Skeletal muscle cell (primary cell): Measurements from ENCODE around the gene NEUROG2.
"Not testable (repeated sequence)": the region's sequence is repeated elsewhere in the genome, so short reads cannot be mapped to it uniquely, and the experiment has no call there.

ENCODE experiments used
- DNase-seq: peaks from one replicate; pipeline ENCODE4 v3.0.0-alpha.2; 2010; ENCODE audit warnings: low read depth
- H3K4me3 ChIP-seq: 2 replicates; pipeline ENCODE4 v1.5.1; 2011; ENCODE audit warnings: low read depth, mild to moderate bottlenecking, control low read depth, low read length, moderate library complexity

The NEUROG2 gene

GRCh38 chr4:112523008-112523721 is 7.2 kb upstream of the NEUROG2 start:
- peak overlapping the region; percentile 44 for H3K4me3 ChIP-seq
- no peak for DNase-seq

GRCh38 chr4:112522431-112522830 is 6.5 kb upstream of the NEUROG2 start:
- not testable (repeated sequence) for DNase-seq, H3K4me3 ChIP-seq

GRCh38 chr4:112521123-112522023 is 5.4 kb upstream of the NEUROG2 start:
- DNase-seq = no peak
- H3K4me3 ChIP-seq = no peak overlapping the region

- no peak for DNase-seq
- H3K4me3 ChIP-seq = no peak overlapping the region
Observed at GRCh38 chr4:112520598-112521122, 4.7 kb upstream of the NEUROG2 start.

GRCh38 chr4:112519689-112520597 is 4.0 kb upstream of the NEUROG2 start:
- DNase-seq = no peak
- H3K4me3 ChIP-seq = no peak overlapping the region

- H3K4me3 ChIP-seq = no peak overlapping the region
Observed at GRCh38 chr4:112518675-112519074, 2.7 kb upstream of the NEUROG2 start.

GRCh38 chr4:112517911-112518310 is 1.9 kb upstream of the NEUROG2 start:
- no peak for DNase-seq
- H3K4me3 ChIP-seq = no peak overlapping the region

More at GRCh38 chr4:112518675-112519074, 2.7 kb upstream of the NEUROG2 start:
- no peak for DNase-seq

- DNase-seq = no peak
- no peak overlapping the region for H3K4me3 ChIP-seq
Observed at GRCh38 chr4:112517067-112517634, 1.2 kb upstream of the NEUROG2 start.

GRCh38 chr4:112516471-112517066 is 589 bp upstream of the NEUROG2 start:
- H3K4me3 ChIP-seq = peak overlapping the region; percentile 31

GRCh38 chr4:112515198-112516065 is 548 bp downstream of the NEUROG2 start:
- DNase-seq = no peak
- H3K4me3 ChIP-seq = peak overlapping the region; percentile 49

More at GRCh38 chr4:112516471-112517066, 589 bp upstream of the NEUROG2 start:
- no peak for DNase-seq

- no peak for DNase-seq
- peak overlapping the region; percentile 49 for H3K4me3 ChIP-seq
Observed at GRCh38 chr4:112514647-112515197, 1.3 kb downstream of the NEUROG2 start.

- no peak overlapping the region for H3K4me3 ChIP-seq
- no peak for DNase-seq
Observed at GRCh38 chr4:112513971-112514646, 1.9 kb downstream of the NEUROG2 start.

GRCh38 chr4:112511803-112512118 is 4.2 kb downstream of the NEUROG2 start:
- DNase-seq = no peak
- H3K4me3 ChIP-seq = no peak overlapping the region

GRCh38 chr4:112511093-112511802 is 4.7 kb downstream of the NEUROG2 start:
- no peak overlapping the region for H3K4me3 ChIP-seq
- no peak for DNase-seq

GRCh38 chr4:112510291-112511092 is 5.5 kb downstream of the NEUROG2 start:
- no peak for DNase-seq

More at GRCh38 chr4:112510291-112511092, 5.5 kb downstream of the NEUROG2 start:
- peak overlapping the region; percentile 19 for H3K4me3 ChIP-seq
